HG02623 (cell line): ENCODE results near the gene ADAT3.

Experiments used
- ATAC-seq: cut with Tn5 transposase; IDR thresholded peaks from one replicate; pipeline ENCODE4 v1.9.1; 2021; ENCODE audit warnings: moderate library complexity; ENCODE audit not compliant: unreplicated experiment

The ADAT3 gene

DNA sequence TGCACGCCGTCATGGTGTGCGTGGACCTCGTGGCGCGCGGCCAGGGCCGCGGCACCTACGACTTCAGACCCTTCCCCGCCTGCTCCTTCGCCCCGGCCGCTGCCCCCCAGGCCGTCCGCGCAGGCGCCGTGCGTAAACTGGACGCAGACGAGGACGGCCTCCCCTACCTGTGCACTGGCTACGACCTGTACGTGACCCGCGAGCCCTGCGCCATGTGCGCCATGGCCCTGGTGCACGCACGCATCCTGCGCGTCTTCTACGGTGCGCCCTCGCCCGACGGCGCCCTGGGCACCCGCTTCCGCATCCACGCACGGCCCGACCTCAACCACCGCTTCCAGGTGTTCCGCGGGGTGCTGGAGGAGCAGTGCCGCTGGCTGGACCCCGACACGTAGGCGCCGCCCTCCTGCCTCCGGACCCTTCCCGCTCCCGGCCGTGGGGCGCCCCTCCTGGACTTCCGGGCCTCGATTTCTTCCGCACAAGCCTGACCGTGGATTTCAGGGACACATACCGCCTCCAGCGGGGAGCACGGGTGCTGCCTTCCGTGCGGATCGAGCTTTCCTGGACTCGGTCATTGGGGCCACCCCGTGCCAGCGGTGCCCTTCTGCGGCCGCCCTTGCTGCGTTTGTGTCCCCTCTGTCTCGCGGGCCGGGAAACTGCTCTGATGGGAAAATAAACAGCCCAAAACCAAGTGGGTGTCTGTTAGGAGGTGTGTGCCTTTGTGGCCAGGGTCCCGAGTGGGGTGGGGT is 7.7 kb downstream of the ADAT3 start:
- ATAC-seq: no peak

DNA sequence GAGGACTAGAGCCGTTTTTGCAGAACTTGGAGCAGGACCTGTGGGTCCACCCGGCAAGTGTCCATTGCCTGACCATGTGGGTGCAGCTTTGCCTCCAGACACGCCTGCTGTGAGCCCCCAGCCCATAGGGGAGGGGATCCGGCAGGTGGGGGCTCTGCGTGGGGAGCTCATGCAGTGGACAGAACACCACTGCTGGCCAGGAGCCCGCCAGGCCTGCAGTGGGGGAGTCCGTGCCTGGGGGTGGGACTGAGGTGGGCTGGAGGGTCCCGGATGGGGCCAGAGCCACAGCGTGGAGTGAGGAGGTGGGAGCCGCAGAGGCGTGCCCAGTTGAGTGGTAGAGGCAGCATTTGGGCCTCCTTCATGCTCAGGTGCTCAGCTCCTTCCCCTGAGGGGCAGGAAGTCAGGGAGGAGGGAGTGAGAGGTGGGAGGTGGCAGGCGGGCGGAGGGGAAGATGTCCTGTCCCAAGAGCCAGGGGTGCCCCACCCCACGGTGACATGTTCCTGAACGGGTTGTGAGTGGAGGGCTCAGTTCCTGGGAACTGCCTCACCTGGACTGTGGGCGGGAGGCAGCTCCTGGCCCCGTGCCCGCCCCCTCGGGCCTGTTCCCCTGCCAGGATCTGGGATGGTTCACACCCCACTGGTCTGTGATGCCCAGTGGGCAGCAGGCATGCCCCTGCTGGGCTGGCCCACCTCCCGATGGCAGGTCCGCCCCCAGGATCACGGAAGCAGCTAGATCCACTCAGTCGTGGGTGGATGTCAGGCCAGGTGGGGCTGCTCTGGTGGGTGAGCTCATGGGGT is 8.8 kb downstream of the ADAT3 start:
- ATAC-seq: no peak

DNA sequence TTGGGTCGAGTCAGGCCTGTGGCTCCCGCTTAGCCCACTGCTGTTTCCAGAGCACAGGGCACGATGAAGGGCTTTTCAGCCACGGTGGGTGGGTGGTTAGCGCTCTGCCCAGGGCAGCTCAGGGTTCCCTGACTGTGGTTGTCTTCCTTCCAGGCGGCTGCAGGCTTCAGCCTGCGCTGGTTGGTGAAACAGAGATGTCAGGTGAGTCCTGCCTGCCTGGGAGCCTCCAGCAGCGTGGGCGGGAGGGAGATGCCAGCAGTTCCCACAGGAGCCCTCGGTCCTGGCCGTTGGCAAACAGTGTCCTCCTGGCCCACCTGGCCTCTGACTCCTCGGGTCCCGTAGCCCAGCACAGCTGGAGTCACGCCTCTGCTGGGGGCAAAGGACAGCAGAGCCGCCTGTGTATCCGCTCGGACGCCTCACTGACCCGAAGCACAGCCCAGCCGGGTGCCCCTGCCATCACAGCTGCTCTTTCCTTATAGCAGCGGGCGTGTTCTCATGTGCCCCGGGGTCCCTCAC is 9.7 kb downstream of the ADAT3 start:
- no peak for ATAC-seq

DNA sequence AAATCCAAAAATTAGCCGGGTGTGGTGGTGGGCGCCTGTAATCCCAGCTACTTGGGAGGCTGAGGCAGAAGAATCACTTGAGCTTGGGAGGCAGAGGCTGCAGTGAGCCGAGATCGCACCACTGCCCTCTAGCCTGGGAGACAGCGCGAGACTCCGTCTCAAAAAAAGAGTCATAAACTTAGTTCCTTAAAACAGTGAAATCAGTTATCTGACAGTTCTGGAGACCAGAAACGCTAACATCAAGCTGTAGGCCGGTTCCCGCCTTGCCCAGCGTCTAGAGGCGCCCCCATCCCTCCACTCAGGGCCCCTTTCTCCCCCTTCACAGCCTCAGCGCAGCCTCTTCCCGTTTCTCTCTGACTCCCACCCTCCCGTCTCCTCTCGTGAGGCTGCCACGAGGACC is 11.9 kb downstream of the ADAT3 start:
- no peak for ATAC-seq

GRCh38 chr19:1917926-1918325 is 12.7 kb downstream of the ADAT3 start:
- no peak for ATAC-seq

DNA sequence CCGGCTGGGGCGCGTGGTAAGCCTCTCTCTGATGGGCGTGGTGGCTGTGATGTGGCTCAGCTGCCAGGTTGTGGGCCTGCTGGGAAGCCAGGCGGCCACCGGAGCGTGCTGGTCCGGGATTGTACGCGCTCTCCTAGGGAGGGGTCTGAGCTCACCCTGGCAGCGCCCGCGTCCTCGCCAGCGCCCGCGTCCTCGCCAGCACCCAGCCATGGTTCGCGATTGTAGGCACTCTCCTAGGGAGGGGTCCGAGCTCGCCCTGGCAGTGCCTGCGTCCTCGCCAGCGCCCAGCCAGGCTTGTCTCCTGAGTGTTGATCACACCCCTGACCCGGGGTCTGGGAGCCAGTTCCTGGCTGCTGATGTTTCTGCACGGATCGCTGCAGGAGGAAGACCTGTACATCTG is 13.8 kb downstream of the ADAT3 start:
- no peak for ATAC-seq

DNA sequence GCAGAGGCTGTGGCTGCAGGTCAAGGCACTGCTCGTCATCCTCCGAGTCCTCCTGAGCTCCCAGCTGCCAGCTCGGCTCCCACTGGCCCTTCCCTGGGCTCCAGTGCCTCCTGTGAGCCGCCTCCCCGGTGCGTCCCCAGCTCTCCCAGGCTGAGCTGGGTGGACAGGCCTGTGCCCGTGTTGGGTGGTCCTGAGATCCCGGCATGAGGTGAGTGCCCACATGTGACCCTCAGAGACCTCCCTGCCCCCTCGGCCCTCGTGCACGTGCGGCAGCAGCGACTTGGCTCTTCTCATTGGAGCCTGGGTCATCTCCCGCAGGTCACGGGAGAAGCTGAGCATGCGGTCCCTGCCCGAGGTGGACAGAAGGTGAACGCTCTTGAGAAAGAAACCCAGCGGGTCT is 15.4 kb downstream of the ADAT3 start:
- ATAC-seq: no peak

DNA sequence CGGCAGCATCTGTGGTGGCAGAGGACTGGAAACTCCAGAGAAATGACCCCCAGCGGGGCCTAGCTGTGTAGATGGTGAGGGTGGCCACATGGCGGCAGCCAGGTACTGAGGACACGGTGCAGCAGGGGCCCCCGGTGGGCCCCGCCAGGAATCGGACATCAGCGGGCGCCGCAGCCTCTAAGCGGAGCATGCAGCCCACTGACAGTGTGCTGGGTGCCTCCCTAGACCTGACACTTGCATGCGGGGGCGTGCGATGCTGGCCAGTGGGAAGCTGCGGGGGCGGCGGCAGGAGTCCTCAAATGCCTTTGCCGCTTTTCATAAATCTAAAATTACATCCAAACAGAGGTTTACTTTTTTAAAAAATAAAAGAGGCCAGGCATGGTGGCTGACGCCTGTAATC is 16.1 kb downstream of the ADAT3 start:
- no peak for ATAC-seq

DNA sequence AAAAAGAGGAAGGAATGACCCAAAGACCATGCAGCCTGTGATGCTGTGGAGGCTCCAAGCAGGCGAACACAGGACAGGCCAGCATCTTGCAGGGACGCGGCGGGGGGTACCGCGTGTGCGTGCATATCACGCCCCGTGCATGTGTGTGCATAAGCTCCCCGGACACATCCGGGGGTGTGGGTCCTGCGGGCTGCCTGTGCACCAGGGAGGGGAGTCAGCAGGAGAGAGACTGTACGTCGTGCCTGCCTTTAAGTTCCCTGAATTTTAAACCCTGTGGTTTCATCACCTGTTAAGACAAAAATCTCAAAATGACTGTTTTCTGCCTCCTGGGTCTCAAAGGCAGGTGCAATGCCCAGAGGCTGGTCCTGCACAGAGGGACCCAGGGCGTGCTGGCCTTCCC is 16.6 kb downstream of the ADAT3 start:
- no peak for ATAC-seq

GRCh38 chr19:1922803-1923202 is 17.6 kb downstream of the ADAT3 start:
- ATAC-seq: no peak

- ATAC-seq: no peak
Observed at GRCh38 chr19:1923319-1923718, 18.1 kb downstream of the ADAT3 start.

GRCh38 chr19:1924320-1924961 is 19.2 kb downstream of the ADAT3 start:
- ATAC-seq: no peak

DNA sequence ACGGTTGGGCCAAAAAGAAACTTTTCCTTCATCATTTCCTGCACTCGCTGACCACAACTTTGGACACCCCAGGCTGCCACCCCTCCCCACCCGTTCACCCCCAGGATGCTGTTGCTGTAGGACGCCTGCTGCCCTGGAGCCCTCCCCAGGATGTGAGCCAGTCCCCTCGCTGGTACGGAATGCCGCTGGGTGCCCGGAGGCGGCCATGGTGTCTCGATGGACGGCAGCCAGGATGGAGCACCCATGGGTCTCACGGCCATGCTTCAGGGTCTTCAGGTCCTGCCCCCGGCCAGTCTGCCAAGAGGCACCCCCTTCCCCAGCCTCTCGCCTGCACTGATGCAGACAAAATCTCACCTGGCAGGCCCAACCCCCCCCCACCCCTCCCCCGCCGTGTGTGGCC is 20.3 kb downstream of the ADAT3 start:
- no peak for ATAC-seq

GRCh38 chr19:1929021-1929742 is 24.0 kb downstream of the ADAT3 start:
- no peak for ATAC-seq

DNA sequence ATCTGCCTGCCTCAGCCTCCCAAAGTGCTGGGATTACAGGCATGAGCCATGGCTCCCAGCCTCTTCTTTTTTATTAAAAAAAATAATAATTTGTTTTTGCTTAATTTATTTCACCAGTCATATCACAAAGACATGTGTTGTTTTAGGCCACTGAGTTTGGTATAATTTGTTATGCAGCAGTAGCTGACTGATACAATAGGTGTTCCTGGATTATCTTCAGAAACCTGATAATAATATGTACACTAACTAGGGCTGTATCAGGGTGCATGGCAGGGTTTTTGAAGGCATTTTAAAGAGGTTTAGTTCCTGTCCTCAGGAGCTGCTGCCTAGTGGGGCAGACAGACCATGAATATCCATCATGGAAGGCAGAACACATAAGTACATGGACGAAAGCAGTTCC is 26.2 kb downstream of the ADAT3 start:
- no peak for ATAC-seq

DNA sequence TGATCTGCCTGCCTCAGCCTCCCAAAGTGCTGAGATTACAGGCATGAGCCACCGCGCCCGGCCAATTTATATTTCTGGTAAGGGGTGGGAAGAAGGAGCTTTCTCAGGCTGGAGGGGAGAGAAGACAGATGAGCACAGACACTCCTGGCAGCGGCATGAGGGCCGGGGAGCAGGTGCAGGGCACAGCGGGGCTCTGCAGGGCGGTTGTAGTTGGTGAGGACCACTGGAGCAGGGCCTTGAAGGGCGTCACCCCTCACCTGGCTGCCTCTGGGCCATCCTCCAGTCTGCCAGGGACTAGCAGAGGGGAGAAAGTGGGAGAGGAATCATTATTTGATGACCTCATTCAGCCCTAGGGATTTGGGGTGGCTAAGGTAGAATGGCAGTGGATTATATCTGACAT is 27.2 kb downstream of the ADAT3 start:
- no peak for ATAC-seq

DNA sequence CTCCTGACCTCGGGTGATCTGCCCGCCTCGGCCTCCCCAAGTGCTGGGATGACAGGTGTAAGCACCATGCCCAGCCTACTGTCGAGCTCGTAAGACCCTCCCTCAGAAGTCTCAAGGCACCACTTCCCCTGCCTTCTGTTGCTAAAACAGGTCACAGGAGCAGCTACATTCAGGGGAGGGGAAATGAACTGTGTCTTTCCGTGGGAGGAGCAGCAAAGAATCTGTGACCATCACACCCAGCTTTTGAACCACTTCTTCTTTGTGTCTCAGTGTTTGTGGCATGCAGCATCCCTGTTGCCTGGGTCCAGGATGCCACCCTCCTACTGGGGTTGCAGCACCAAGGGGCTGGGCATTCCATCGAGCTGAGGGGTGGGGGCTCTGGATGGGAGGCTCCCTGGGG is 28.0 kb downstream of the ADAT3 start:
- ATAC-seq: no peak

- no peak for ATAC-seq
Observed at GRCh38 chr19:1933942-1934341, 28.7 kb downstream of the ADAT3 start.

- no peak for ATAC-seq
Observed at GRCh38 chr19:1935484-1936208, 30.4 kb downstream of the ADAT3 start.

DNA sequence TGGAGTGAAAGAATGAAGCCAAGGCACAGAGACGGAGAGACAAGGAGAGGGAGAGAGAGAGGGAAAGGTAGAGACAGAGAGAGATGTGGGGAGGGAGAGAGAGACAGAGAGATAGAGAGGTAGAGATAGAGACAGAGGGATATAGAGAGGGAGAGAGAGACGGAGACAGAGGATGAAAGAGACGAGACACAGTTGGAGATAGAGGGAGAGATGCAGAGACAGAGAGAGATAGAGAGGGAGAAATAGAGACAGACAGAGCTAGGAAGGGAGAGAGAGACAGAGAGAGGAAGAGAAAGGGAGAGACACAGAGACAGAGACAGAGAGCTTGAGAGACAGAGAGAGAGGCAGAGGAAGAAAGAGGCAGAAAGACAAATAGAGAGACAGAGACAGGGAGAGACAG is 31.2 kb downstream of the ADAT3 start:
- no peak for ATAC-seq
